NCI-H460 (cell line): ENCODE measurements around the gene CPLX1. TPM values are rescaled to one million over a fixed set of nuclear protein-coding genes. Genes with fewer than 3 reads are reported as not detected.
"Not testable (repeated sequence)": the region's sequence is repeated elsewhere in the genome, so short reads cannot be mapped to it uniquely, and the experiment has no call there.

Experiments
- DNase-seq: peaks from one replicate; pipeline ENCODE4 v3.0.0-alpha.2; 2016; ENCODE audit warnings: low read depth; ENCODE audit errors: extremely low read depth
- total RNA-seq: library from RNA; depleted of rRNA; stranded (reverse); fragments of >200 nt; shearing (Covaris generic); gene quantifications from 2 replicates; pipeline ENCODE4 v1.2.3, GENCODE V29; 2014

CPLX1 gene
- total RNA-seq, 1 experiment from 2014 or later: 0.10 TPM

DNA sequence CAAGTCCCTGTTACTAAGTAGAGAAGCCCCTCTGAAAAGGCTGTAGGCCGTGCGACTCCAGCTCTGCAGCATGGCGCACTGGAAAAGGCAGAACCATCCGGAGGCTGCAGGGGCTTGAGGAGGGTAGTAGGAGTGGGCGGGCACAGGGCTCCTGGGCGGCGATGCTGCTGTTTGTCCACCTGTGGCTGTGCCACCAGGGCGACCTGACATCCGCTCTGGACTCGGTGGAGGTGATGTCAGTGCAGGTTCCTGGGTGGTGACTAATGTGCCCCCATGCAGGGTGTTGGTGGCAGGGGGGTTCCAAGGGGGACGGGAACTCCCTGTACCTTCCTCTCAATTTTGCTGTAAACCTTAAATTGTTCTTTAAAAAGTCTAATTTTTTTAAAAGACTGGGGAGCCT is 62.0 kb downstream of the CPLX1 start:
- no peak for DNase-seq

DNA sequence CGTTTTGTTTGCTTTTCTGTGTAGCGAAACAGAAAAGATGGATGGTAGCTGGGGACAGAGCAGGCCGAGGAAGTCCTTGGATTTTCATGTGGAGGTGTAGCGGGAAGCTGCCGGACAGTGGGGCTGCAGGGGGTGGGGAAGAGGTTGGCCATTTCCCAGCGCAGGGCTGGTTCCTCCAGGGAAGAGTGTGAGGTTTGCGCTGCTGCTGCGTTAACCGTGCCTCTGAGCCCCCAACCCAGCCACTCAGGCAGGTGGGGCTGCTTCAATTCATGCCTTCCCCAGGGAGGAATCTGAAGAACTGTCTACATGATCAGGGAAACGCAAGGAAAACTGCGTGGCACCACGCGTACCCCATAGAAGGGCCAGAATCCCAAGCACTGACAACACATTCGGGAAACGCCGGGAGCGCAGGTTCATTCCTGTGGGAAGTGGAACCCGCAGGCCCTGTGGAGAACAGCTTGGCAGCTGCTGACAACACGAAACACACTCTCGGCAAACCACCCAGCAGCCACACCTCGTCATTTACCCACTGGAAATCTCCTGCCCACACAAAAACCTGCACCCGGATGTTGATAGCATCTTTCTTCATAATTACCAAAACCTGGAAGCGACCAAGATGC is 62.6 kb downstream of the CPLX1 start:
- no peak for DNase-seq

DNA sequence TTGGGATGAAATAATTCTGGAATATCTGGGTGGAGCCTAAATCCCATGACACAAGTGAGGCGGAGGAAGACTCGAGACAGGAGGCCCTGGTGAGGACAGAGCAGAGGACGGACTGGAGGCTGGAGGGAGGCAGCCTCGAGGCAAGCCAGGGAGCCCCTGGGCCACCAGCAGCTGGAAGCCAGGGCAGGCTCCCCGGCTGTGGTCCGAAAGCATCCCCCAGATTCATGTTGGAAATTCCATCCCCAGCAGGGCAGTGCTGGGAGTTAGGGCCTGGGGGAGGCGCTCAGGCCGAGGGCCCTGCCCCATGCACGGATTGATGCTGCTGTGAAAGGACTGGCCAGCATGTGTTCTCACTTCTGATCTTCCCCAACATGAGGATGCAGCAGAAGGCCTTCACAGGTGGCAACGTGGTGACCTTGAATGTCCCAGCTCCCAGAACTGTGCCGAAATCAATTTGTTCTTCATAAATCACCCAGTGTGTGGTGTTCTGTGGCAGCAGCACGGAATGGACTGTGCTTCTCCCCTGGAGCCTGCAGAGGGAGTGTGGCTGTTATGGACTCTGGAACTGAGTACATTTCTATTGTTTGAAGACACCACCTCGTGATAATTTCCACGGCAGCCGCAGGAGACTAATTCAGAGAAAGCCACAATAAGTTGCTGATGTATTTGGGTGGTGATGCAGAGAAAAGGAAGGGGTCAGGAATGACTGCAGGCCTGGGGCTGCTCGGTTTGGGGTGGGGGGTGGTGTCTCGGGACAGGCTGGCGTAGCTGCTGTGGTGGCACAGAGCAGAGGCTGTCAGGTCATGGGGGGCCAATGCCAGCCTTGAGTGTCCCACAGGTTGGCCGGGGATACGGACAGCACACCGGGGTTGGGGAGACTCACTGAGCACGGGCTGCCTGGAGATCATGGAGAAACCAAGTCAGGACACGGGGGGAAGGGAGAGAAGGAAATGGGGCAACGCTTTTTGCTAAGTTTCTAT is 63.4 kb downstream of the CPLX1 start:
- no peak for DNase-seq

DNA sequence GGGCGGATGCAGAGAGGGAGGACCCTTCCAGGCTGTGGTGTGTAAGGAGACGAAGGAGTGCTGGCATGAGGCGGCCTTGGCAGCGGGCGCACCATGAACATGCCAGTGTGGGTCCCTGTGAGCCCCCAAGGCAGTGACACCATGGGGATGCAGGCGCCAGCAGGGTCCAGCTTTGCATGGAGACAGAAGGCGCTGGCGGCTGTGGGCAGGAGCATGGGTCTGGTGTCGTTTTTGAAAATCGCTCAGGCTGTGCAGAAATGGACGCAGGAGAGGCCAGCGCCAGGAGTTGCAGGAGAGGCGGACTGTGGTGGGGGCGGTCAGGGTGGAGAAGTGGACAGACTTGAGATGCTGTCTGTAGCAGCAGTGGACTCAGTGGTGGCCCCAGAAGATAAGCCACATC is 64.2 kb downstream of the CPLX1 start:
- no peak for DNase-seq

DNA sequence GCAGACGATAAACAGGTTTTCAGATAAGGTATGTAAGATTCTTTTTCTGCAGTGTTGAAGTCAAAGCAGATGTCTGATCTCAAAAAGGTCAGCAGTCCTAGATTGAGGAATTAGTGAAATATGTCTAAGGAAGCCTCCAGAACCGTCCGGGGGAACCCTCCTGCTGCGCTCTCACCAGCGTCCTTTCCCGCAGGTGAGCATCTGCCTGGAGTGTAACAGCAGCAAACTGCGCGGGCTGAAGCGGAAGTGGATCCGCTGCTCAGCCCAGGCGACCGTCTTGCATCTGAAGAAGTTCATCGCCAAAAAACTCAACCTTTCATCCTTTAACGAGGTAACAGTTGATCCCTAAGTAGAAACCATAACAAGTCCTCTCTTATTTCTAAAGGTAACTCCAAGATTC is 64.8 kb downstream of the CPLX1 start:
- DNase-seq: no peak

DNA sequence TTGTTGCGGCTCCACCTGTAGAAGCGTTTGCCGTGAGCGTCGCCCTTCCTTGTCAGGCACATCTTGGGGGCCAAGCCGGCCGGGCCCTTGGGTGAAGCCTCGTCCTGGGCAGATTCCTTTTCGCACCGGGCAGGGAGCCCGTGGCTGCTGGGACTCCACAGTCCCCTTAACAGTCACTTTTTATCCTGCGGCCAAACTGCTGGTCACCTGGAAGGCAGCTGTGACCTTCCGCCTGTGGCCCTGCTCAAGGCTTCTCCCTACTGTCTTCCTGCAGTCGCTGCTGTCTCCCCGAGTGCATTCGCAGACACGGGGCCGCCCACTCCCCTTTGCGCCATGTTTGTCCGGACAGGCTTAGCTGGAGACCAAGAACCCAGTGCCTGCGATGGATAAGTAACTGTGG is 65.3 kb downstream of the CPLX1 start:
- DNase-seq: no peak

DNA sequence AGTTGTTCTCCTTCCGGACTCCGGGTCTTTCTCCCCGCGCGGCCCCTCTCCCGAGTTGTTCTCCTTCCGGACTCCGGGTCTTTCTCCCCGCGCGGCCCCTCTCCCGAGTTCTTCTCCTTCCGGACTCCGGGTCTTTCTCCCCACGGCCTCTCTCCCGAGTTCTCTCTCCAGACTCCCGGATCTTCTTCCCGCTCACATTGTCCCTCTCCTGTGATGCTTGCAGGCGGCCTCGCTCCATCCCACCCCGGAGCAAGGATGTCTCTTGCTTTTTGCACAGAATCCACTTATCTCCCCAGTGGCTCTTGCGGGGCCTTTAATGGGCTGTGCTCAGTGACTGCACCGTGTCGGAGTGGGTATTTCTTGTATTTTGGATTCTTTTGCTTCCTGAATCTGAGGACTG is 66.1 kb downstream of the CPLX1 start:
- DNase-seq: not testable (repeated sequence)

DNA sequence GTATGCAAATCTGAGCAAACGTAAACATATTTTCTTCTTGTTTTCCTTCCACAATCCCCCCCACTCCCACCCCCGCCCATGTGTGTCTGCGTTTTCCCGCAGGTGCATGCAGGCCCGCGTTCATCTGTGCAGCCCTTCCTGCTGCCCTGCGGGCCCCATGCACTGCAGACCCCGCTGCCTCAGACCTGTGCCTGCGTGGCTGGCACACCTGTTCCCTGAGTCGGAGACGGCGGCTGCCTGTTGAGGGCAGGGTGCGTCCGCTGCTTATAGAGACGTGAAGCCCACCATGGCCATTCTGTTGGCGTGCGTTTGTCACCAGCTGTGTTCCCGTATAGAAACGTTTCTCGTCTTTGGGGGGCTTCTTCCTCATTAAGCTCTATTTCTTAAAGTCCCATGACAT is 68.8 kb downstream of the CPLX1 start:
- no peak for DNase-seq

DNA sequence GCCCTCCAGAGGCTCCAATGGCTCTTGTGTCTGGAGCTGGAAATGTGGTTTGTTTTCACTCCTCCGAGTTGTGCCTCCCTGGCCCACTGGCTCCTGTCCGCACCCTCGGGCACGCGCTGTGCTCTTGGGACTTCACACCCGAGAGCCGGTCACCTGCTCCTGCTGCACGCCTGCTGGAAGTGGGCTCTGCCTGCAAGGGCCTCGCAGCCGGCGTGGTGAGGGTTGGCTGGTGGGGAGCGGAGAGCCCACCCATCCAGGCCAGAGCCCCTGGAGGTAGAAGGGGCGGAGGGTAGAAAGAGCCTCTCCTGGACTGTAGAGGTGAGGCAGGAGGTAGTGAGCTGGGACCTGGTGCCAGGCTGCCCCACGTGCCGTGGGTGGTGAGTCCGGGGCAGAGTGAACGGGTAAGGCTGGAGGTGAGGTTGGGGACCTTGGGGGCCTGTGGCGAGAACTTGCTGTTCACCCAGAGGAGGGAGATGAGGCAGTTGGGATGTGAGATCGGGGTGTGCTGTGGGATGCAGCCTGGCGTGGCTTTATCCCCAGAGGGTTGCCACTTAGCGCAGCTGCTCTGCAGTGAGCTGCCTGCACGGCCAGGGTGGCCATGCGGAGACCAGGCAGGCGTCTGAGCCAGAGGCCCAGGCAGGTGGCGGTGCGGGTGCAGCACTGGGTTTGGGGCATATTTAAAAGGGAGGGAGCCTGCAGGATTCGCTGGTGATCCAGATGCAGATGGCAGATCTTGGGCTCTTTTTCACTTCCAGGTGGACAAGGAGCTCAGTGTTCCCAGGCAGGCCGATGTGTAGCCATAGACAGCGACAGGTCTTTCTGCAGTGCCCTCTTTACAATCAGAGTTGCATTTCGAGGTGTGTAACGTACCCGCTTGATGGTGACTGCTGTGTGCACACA is 71.5 kb downstream of the CPLX1 start:
- DNase-seq: no peak

DNA sequence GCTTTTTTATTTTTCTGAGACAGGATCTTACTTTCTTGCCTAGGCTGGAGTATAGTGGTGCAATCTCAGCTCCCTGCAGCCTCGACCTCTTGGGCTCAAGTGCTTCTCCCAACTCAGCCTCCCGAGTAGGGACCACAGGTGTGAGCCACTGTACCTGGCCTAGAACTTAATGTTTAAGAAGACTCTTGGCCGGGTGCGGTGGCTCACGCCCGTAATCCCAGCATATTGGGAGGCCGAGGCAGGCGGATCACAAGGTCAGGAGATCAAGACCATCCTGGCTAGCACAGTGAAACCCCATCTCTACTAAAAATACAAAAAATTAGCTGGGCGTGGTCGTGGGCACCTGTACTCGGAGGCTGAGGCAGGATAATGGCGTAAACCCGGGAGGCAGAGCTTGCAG is 72.7 kb downstream of the CPLX1 start:
- not testable (repeated sequence) for DNase-seq

DNA sequence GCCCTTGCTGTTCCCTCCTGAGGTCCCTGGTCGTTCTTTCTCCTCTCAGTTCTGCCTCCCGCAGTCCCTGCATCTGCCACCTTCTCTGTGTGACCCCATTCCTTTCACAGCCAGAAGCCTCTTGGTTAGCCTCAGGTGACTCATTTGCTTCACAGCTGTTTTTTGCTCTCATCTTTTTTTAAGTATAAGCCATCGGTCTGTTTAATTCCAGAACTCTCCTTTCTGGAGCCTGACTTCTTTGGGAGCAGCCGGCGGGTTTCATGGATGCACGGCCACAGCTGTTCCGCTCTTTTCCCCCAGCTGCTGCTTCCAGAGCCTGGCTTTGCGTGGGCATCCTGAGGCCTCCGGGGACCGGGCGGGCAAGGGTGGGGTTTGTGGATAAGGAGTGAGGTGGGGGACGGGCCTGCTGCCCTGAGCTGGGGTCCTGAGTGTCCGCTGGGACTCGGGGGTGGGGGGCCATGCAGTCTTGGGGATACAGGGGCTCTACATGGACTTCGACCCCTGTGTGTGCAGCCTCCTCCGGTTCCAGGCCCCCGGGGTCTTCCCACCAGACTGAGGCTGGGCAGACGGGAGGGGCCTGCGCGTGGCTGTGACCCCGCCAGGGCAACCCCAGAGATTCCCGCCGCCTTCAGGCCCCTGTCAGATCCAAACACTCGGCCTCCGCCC is 73.6 kb downstream of the CPLX1 start:
- no peak for DNase-seq

DNA sequence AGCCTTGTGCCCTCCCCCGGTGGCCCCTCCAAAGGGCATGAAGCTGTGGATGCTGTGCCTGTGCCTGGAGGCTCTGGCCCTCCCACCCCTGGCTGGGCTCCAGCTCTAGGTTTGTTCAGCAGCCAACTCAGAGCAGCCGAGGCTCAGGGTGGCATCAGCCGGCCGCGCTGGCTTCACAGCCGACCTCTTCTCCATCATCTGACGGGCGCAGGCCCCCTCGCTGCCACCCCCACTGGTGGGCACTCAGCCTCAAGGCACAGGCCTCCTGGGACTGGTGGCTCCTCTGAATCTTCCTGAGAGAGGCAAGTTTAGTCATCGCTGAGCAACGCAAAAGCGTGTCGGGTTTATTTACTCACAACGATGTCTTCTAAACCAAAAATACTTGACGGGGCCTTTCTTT is 74.3 kb downstream of the CPLX1 start:
- DNase-seq: no peak

DNA sequence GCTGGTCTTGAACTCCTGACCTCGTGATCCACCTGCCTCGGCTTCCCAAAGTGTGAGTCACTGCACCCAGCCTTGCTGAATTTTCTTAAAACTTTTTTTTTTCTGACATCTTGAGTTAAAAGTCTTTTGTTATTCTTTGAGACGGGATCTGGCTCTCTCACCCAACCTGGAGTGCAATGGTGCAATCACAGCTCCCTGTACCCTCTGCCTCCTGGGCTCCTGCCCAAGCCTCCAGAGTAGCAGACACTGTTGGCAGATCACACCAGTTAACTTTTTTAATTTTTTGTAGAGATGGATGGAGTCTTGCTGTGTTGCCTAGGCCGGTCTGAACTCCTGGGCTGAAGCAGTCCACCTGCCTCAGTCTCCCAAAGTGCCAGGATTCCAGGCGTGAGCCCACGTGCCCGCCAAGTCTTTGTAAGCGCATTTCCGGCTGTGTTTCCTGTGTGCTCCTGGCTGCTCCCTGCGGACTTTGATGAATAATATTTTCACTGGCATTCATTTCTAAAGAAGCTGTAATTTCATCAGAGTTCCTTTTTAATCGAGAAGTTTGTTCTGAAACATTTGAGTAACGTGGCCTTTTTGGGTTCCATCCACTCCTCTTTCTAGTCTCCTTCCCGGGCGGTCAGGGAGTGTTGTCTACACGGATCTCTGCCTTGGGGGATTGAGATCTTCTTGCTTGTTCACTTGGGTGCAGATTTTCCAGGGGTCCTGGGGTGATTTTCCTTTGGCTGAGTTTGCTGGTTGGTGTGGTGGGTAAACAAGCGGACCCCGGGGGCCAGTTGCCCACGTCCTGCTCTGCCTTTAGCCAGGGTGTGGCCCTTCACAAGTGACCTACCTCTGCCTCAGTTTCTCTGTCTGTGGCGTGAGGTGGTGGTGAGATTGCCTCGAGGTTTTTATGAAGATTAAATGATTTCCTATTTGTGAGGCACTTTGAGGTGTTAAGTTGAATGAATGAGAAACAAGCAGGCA is 75.9 kb downstream of the CPLX1 start:
- no peak for DNase-seq

DNA sequence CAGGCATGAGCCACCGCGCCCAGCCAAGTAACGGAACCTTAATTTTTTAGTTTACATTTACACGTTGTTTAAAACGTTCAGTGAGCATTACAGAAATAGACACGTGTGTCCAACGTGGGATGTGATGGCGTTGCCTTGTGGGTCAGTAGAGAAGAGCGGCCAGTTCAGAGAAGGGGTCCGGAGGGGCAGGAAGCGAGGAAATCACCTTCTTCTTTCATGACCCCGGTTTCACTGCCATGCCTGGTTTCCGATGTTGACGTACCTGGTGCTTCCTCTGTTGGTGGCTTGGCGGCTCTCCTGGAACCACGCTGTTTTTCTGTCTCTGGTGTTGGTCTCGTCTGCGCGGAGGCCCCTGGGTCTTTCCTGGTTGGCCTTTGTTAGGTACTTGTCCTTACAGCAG is 77.5 kb downstream of the CPLX1 start:
- DNase-seq: no peak

DNA sequence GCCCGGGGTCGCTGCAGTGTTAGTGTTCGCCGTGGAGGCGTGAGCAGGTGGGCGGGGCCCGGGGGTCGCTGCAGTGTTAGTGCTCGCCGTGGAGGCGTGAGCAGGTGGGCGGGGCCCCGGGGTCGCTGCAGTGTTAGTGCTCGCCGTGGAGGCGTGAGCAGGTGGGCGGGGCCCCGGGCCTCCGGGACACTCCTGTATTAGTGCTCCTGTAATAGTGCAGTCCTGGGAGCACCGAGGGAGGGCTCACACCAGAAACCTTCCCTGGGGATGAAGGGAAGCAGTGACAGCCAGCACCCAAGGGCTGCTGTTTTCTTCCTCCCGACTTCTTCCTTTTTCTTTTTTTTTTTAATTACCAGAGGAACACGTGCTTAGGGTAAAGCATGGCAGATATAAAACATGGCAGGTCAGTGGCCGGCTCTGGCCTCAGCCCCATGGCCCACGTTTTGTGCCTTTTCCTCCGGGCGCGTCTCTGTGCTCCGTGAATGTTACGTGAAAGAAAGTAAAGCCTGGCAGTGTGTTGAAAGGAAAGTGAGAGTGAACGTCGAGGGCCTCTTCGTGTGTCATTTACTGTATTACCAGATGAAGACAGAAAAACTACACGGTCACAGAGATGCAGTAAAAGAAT is 78.3 kb downstream of the CPLX1 start:
- DNase-seq: no peak

DNA sequence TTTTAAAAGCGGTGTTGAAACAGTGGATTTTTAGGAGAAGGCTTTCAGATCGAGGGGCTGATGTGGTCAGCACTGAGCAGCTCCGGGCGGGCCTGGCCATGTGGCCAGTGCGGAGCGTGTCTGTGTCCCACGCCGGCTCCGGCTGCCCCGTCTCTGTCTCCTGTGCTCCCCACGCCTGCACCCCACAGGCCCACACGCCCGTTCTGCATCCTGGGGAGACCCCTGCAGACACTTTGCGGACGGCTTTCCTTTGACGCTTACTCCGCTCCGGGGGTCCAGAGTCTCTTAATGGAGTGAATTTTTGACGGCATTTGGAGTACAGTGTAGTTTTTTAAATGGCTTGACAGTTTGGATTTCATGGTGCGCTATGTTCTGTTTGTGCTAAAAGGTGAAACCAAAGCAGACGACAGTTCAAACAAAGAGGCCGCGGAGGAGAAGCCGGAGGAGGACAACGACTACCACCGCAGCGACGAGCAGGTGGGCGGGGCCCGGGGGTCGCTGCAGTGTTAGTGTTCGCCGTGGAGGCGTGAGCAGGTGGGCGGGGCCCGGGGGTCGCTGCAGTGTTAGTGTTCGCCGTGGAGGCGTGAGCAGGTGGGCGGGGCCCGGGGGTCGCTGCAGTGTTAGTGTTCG is 81.6 kb downstream of the CPLX1 start:
- no peak for DNase-seq

DNA sequence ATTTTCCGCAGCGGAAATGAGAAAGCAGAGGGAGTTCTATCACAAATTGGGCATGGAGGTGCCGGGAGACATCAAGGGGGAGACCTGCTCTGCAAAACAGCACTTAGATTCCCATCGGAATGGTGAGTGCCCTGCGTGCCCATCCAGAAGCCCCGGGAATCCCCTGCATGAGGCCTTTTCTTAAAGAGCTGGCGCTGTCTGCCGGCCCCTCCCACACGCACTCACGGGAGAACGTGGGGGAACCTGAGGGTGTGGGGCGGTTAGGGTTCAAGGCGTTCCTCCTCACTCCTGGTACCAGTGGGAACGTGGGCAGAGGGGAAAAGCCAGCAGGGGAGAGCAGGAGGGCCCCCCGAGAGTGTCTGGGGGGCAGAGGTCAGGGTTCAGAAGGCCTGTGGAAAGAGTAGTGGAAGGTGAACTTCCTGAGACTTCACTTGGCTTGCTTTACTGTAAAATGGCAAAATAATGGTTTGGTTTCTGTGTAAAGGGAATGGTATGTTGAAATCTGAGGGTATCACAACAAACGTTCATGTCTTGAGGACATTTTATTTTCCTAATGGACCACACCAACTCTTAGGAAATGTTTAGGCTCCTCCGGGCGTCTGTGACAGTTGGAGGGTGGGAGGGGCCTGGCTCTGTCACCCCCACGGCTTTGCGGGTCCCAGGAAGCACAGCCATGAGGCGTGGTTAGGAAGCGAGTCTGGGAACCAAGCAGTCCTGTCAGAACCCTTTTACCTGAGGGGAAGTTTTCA is 82.3 kb downstream of the CPLX1 start:
- no peak for DNase-seq
